Measurements from ENCODE around the gene CCDC59. TPM values are rescaled to one million over a fixed set of nuclear protein-coding genes. Genes with fewer than 3 reads are reported as not detected.

Gene CCDC59, protein sequence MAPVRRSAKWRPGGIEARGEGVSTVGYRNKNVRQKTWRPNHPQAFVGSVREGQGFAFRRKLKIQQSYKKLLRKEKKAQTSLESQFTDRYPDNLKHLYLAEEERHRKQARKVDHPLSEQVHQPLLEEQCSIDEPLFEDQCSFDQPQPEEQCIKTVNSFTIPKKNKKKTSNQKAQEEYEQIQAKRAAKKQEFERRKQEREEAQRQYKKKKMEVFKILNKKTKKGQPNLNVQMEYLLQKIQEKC
- total RNA-seq (2022; extraction: Qiagen RNA extraction; ENCODE audit: low read depth): 54.0 to 64.6 TPM (median 56.9 TPM) in 5 replicates

DNA sequence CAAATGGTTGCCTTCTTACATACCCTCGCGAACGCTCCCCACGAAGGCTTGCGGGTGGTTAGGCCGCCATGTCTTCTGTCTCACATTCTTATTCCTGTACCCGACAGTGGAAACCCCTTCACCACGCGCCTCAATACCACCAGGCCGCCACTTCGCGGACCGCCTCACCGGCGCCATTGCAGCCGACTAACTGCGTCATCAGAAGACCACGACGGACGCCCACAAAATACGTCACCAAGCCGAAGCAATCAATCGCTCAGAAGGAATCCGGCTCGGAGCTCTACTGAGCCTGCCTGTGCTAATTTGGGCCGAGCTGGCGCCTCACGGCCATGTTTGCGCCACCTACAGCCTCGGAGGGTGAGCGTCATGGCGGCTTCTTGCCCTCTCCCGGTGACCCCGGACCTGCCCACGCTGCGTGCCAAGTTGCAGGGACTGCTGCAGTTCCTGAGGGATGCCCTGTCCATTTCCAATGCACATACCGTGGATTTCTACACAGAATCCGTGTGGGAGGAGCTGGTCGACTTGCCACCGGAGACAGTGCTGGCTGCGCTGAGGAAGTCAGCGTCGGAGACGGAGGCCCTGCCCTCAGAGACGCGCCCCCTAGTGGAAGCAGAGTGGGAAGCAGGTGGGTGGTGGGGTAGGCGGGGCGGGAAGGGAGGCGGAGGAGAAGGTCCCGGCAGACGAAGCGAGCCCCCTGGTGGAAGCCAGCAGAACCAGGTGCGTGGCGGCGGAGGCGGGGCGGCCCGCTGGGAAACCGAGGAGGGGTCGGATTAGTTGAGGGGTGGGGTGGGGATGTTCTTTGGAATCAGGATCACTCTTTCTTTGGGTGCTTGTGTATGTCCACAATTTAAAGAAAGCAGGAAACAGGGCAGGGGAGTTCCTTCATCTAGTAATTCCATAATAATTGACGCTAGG lies at the start of gene CCDC59, which contains the start of gene METTL25:
CCDC59 (minus strand) TSS at position 188 of the 915 bp plus-strand sequence; CDS start at position 177, 11 bp downstream.
METTL25 (plus strand) TSS at position 330 of the 915 bp plus-strand sequence; CDS start at position 367, 37 bp downstream.

Other genes with a start within 250 kb of the CCDC59 start
- 1.9 to 3.6 TPM (median 3.0 TPM) in 5 replicates for gene METTL25, start 142 bp upstream of the CCDC59 start, total RNA-seq (2022; extraction: Qiagen RNA extraction; ENCODE audit: low read depth)

All from A549 treated with DMSO at 1 μM for 4 hours (cell line).